ENCODE data around the gene GRIP1.

The GRIP1 gene

DNA sequence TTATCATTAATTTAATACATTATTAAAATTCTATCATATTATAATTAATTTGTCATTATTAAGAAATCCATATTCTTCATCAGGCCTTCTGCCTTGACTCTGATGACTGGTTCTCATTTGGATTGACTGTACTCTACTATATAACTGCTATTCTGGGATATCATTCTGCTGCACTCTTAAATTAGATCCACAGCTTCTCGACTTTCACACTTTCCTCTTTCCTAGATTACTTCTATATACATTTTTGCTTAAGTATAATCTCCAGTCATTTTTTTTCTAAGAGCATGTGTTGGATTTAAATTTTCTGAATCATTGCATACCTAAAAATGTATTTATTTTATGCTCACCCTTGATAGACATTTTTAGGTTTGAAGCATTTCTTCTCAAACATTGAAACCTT lies 12.4 kb downstream of the GRIP1 start:
- TF ChIP-seq USF1 (IDR thresholded peaks at IDR 0.05) (no peak), MAX (IDR thresholded peaks at IDR 0.05) (no peak), NFIC (IDR thresholded peaks at IDR 0.05) (no peak), TCF12 (IDR thresholded peaks at IDR 0.05; ENCODE audit: low read depth) (no peak), EP300 (IDR thresholded peaks at IDR 0.05; ENCODE audit: borderline replicate concordance) (no peak), YY1 (IDR thresholded peaks at IDR 0.05; ENCODE audit: low read depth) (no peak), CREB1 (IDR thresholded peaks at IDR 0.05; ENCODE audit: low read depth) (no peak), TEAD4 (IDR thresholded peaks at IDR 0.05) (no peak)

DNA sequence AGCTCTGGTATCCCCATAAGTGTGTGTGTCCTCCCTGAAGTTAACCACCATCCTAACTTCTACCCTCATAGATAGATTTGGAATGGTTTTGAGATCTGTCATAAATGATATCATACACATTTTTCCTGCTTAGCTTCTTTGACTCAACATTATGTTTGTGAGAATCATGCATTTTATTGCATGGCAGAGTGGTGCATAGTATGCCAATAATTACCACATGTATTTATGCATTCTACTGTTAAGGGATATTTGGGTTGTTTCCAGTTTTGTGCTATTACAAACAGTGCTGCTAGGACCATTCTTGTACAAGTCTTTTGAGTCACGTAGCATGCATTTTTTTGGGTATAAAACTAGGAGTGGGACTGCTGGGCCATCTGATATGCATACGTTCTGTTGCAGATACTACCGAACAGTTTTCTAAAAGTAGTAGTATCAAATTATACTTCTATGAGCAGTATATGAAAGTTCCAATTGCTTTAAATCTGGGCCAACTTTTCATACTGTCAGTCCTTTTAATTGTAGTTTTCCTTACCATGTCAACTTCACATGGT lies 13.4 kb downstream of the GRIP1 start:
- no peak for TF ChIP-seq YY1 (IDR thresholded peaks at IDR 0.05; ENCODE audit: low read depth)
- TF ChIP-seq TAF1 (IDR thresholded peaks at IDR 0.05; ENCODE audit: low read depth): no peak
- TF ChIP-seq ZBTB7A (IDR thresholded peaks at IDR 0.05; ENCODE audit: low read depth): no peak
- TF ChIP-seq TEAD4 (IDR thresholded peaks at IDR 0.05): no peak
- no peak for TF ChIP-seq CREB1 (IDR thresholded peaks at IDR 0.05; ENCODE audit: low read depth)
- TF ChIP-seq FOXM1 (IDR thresholded peaks at IDR 0.05; ENCODE audit: borderline replicate concordance, low read depth): no peak
- TF ChIP-seq REST (IDR thresholded peaks at IDR 0.05; ENCODE audit: low read depth): no peak
- no peak for TF ChIP-seq TCF12 (IDR thresholded peaks at IDR 0.05; ENCODE audit: low read depth)
- TF ChIP-seq RAD21 (IDR thresholded peaks at IDR 0.05; ENCODE audit: low read depth): no peak
- no peak for TF ChIP-seq CEBPB (IDR thresholded peaks at IDR 0.05)
- no peak for TF ChIP-seq EP300 (IDR thresholded peaks at IDR 0.05; ENCODE audit: borderline replicate concordance)
- no peak for TF ChIP-seq USF1 (IDR thresholded peaks at IDR 0.05)
- no peak for TF ChIP-seq MAX (IDR thresholded peaks at IDR 0.05)
- no peak for TF ChIP-seq EGR1 (IDR thresholded peaks at IDR 0.05)
- no peak for TF ChIP-seq NFIC (IDR thresholded peaks at IDR 0.05)

- TF ChIP-seq EP300 (IDR thresholded peaks at IDR 0.05; ENCODE audit: borderline replicate concordance) (no peak), REST (IDR thresholded peaks at IDR 0.05; ENCODE audit: low read depth) (no peak), YY1 (IDR thresholded peaks at IDR 0.05; ENCODE audit: low read depth) (no peak), NFIC (IDR thresholded peaks at IDR 0.05) (no peak), ZBTB7A (IDR thresholded peaks at IDR 0.05; ENCODE audit: low read depth) (no peak), RAD21 (IDR thresholded peaks at IDR 0.05; ENCODE audit: low read depth) (no peak), FOXM1 (IDR thresholded peaks at IDR 0.05; ENCODE audit: borderline replicate concordance, low read depth) (no peak), USF1 (IDR thresholded peaks at IDR 0.05) (no peak), CREB1 (IDR thresholded peaks at IDR 0.05; ENCODE audit: low read depth) (no peak), TEAD4 (IDR thresholded peaks at IDR 0.05) (no peak), TCF12 (IDR thresholded peaks at IDR 0.05; ENCODE audit: low read depth) (no peak)
These were observed 14.8 kb downstream of the GRIP1 start for GRCh38 chr12:66664076-66664475.

DNA sequence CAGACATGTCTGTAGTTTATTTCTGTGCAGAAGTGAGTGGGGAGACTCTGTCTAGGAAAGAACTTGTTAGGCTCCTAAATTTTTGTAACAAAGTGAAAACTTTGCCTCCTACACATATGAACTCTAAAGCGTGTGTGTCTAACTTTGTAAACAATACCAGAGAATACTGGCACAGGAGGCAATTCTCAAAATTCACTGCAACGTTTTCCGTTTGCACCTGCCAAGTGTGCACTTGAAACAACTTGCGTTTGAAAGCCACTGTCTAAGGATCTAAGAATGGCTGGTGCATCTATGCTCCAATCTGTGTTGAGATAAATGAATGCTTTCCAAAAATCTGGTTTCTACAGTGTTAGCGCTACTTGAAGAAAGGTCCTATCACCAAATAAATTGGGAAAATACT lies 15.3 kb downstream of the GRIP1 start:
- TF ChIP-seq CEBPB (IDR thresholded peaks at IDR 0.05): no peak
- TF ChIP-seq TCF12 (IDR thresholded peaks at IDR 0.05; ENCODE audit: low read depth): no peak
- TF ChIP-seq CREB1 (IDR thresholded peaks at IDR 0.05; ENCODE audit: low read depth): no peak

DNA sequence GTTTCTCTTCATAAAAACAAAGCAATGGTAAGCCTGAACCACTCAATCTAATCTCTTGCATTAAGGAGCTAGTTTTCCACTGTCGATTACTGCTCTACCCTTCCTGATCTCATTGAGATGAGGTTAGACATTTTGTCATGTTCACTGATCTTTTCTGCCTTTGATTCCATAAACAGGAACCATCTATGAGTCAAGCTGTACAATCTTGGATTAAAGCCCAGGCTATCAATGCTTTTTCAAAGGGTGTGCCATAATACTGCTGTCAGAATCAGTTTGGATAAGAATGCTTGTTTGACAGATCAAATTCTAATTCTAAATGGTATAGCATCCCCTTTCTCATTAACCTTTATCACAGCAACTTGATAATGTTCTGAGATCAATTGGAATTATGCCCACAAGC lies 16.1 kb downstream of the GRIP1 start:
- TF ChIP-seq TEAD4 (IDR thresholded peaks at IDR 0.05) (no peak), TAF1 (IDR thresholded peaks at IDR 0.05; ENCODE audit: low read depth) (no peak), NFIC (IDR thresholded peaks at IDR 0.05) (no peak), REST (IDR thresholded peaks at IDR 0.05; ENCODE audit: low read depth) (no peak), CREB1 (IDR thresholded peaks at IDR 0.05; ENCODE audit: low read depth) (no peak), EGR1 (IDR thresholded peaks at IDR 0.05) (no peak)
